ENCODE data around the gene WDFY4. TPM values are rescaled to one million over a fixed set of nuclear protein-coding genes. Genes with fewer than 3 reads are reported as not detected.

The WDFY4 gene
- total RNA-seq, 1 experiment from 2014 or later: 0.22 TPM

- Histone ChIP-seq H3K36me3 (ENCODE audit: control insufficient read depth in 1 of 2, insufficient read depth in 2 of 2, low read length in 2 of 2) (no peaks in the 10 kb centered on the region), H3K4me2 (ENCODE audit: low read length) (no peak overlapping the region), H2AFZ (ENCODE audit: low read depth, low read length, poor library complexity, severe bottlenecking) (no peak overlapping the region), H3K4me1 (ENCODE audit: control insufficient read depth in 1 of 2, insufficient read depth in 2 of 2, low read length in 2 of 2) (no peaks in the 10 kb centered on the region), H3K9ac (ENCODE audit: low read length) (no peak overlapping the region), H3K79me2 (ENCODE audit: insufficient read depth, low read length) (no peaks in the 10 kb centered on the region), H3K9me3 (ENCODE audit: control insufficient read depth in 1 of 2, insufficient read depth in 1 of 2, low read depth in 1 of 2, low read length in 2 of 2) (no peaks in the 10 kb centered on the region), H3K4me3 (replicated peaks in 1 of 2; ENCODE audit: low read depth in 1 of 2, low read length in 2 of 2) (no peak overlapping the region), H3K27ac (ENCODE audit: low read depth, low read length) (no peak overlapping the region), H3K27me3 (ENCODE audit: insufficient read depth, low read length) (peaks cover 27% of the 10 kb centered on the region; the same call in 1 of the 2 replicates), H3K9me2 (ENCODE audit: insufficient read depth) (no peaks in the 10 kb centered on the region), H4K20me1 (ENCODE audit: insufficient read depth) (no peaks in the 10 kb centered on the region)
- intact Hi-C loops (cut with micrococcal nuclease): no loop called here
- ChIA-PET RAD21 (ENCODE audit: low non-redundant PET in 1 of 2, low total read pairs in 2 of 2, uncharacterized antibody in 2 of 2, unreplicated experiment in 2 of 2) (no interaction called here), CTCF (no interaction called here), POLR2A (no interaction called here)
- TF ChIP-seq EGR1 (IDR thresholded peaks at IDR 0.05; ENCODE audit: low read depth): no peak
- BruUV-seq (replicated peaks): no TSS peak
- DNase-seq (ENCODE audit: low read depth, low spot score) (no peak), ATAC-seq (no peak)
Measured at GRCh38 chr10:48881937-48882336, 197.3 kb downstream of the WDFY4 start.

GRCh38 chr10:48882881-48883280, 198.2 kb downstream of the WDFY4 start:
- Histone ChIP-seq H3K9me3 (ENCODE audit: control insufficient read depth in 1 of 2, insufficient read depth in 1 of 2, low read depth in 1 of 2, low read length in 2 of 2) (no peaks in the 10 kb centered on the region), H4K20me1 (ENCODE audit: insufficient read depth) (no peaks in the 10 kb centered on the region), H3K27me3 (ENCODE audit: insufficient read depth, low read length) (peaks cover 27% of the 10 kb centered on the region; the same call in 1 of the 2 replicates), H3K9ac (ENCODE audit: low read length) (no peak overlapping the region), H3K27ac (ENCODE audit: low read depth, low read length) (no peak overlapping the region), H3K4me2 (ENCODE audit: low read length) (no peak overlapping the region), H3K79me2 (ENCODE audit: insufficient read depth, low read length) (no peaks in the 10 kb centered on the region), H3K4me1 (ENCODE audit: control insufficient read depth in 1 of 2, insufficient read depth in 2 of 2, low read length in 2 of 2) (no peaks in the 10 kb centered on the region), H3K4me3 (replicated peaks in 1 of 2; ENCODE audit: low read depth in 1 of 2, low read length in 2 of 2) (no peak overlapping the region), H3K36me3 (ENCODE audit: control insufficient read depth in 1 of 2, insufficient read depth in 2 of 2, low read length in 2 of 2) (no peaks in the 10 kb centered on the region), H3K9me2 (ENCODE audit: insufficient read depth) (no peaks in the 10 kb centered on the region), H2AFZ (ENCODE audit: low read depth, low read length, poor library complexity, severe bottlenecking) (no peak overlapping the region)
- BruUV-seq (replicated peaks): no TSS peak
- intact Hi-C loops (cut with micrococcal nuclease): no loop called here
- ChIA-PET CTCF (no interaction called here), POLR2A (no interaction called here), RAD21 (ENCODE audit: low non-redundant PET in 1 of 2, low total read pairs in 2 of 2, uncharacterized antibody in 2 of 2, unreplicated experiment in 2 of 2) (no interaction called here)
- no peak for ATAC-seq
- TF ChIP-seq SRF (IDR thresholded peaks at IDR 0.05; ENCODE audit: low read depth) (no peak), POLR2AphosphoS5 (IDR thresholded peaks at IDR 0.05; ENCODE audit: low read depth, low read length) (no peak), FOSL1 (IDR thresholded peaks at IDR 0.05; ENCODE audit: low read depth) (no peak), REST (IDR thresholded peaks at IDR 0.05; ENCODE audit: low read depth) (no peak), ZFX (IDR thresholded peaks at IDR 0.05) (no peak), ELF1 (IDR thresholded peaks at IDR 0.05; ENCODE audit: borderline replicate concordance, low read depth) (no peak), EGR1 (IDR thresholded peaks at IDR 0.05; ENCODE audit: low read depth) (no peak), ZNF274 (IDR thresholded peaks at IDR 0.05; ENCODE audit: low read depth, low read length) (no peak), TCF7L2 (IDR thresholded peaks at IDR 0.05; ENCODE audit: borderline replicate concordance, extremely low read depth, insufficient read depth, insufficient read length) (no peak), EZH2 (IDR thresholded peaks at IDR 0.05) (no peak), YY1 (IDR thresholded peaks at IDR 0.05; ENCODE audit: extremely low read depth, insufficient replicate concordance, low read depth, low read length) (no peak), SIN3A (IDR thresholded peaks at IDR 0.05; ENCODE audit: low read depth) (no peak), EZH2phosphoT487 (IDR thresholded peaks at IDR 0.05; ENCODE audit: borderline replicate concordance) (no peak), RAD21 (IDR thresholded peaks at IDR 0.05; ENCODE audit: low read depth) (no peak)
- no peak for DNase-seq (ENCODE audit: low read depth, low spot score)
